ENCODE data around the gene NARS2. TPM values are rescaled to one million over a fixed set of nuclear protein-coding genes. Genes with fewer than 3 reads are reported as not detected.

NARS2 gene
- total RNA-seq, 4 donors from 2014 or later, result 6.4 to 15.1 (median 10.4) TPM

DNA sequence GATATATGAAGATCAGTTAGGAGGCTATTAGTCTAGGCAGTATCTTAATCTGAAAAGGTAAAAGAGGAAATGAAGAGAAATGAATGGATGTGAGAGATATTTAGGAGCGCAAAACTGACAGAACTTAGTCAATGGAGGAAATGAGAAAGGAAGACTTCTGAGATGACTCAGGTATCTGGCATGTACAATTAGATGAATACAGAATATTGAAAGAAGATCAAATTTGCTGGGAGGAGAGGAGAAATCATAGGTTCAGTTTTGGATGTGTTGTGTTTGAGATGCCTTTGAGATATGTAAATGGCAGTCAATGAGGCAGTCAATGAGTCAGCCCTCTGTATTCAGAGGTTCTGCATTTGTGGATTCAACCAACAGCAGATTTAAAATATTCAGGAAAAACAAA is 114.2 kb downstream of the NARS2 start:
- TF ChIP-seq POLR2A (IDR thresholded peaks at IDR 0.05), result no peak
- TF ChIP-seq POLR2AphosphoS5 (IDR thresholded peaks at IDR 0.05), result no peak
- TF ChIP-seq EP300 (IDR thresholded peaks at IDR 0.05; ENCODE audit: low read depth), result no peak
- TF ChIP-seq, protein P1, sequence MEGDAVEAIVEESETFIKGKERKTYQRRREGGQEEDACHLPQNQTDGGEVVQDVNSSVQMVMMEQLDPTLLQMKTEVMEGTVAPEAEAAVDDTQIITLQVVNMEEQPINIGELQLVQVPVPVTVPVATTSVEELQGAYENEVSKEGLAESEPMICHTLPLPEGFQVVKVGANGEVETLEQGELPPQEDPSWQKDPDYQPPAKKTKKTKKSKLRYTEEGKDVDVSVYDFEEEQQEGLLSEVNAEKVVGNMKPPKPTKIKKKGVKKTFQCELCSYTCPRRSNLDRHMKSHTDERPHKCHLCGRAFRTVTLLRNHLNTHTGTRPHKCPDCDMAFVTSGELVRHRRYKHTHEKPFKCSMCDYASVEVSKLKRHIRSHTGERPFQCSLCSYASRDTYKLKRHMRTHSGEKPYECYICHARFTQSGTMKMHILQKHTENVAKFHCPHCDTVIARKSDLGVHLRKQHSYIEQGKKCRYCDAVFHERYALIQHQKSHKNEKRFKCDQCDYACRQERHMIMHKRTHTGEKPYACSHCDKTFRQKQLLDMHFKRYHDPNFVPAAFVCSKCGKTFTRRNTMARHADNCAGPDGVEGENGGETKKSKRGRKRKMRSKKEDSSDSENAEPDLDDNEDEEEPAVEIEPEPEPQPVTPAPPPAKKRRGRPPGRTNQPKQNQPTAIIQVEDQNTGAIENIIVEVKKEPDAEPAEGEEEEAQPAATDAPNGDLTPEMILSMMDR (IDR thresholded peaks at IDR 0.05), result no peak
- Histone ChIP-seq H3K27me3 (no peaks in the 10 kb centered on the region), H3K27ac (no peak overlapping the region), H3K9me3 (no peaks in the 10 kb centered on the region), H3K4me1 (no peaks in the 10 kb centered on the region), H3K36me3 (no peaks in the 10 kb centered on the region), H3K4me3 (no peak overlapping the region)
- intact Hi-C loops (cut with DNase I; ENCODE audit: low total_unique reads), result no loop called here
- no peak for DNase-seq
- WGBS, 2 donors (ENCODE audit: low coverage in 1 of 2), result 78 to 81% methylated on average over 1 of the region's 1 CpG
- in situ Hi-C loops (cut with MboI; ENCODE audit: low pct_ligation_motif_present in 1 of 4, low pct_unique_long_range_greater_than_20kb in 1 of 4, low sequenced_read_pairs in 3 of 4), result no loop called here

DNA sequence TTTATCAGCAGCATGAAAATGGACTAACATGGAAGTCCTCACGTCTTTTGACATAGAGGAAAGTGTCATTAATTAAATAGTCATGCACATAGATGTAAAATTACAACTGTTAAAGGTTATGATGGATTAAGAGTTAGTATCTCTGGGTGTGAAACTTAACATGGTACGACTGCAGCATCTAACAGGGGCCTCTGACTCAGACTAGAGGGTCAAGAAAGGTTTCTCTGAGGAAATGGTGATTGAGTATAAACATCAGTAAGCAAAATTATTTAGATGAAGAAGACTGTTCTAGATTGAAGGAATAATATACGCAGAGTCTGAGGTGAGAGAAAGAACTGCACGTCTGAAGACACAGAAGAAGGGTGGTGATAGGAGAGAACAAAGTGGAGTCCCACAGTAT is 114.9 kb downstream of the NARS2 start:
- H3K27ac ChIP-seq, result no peak overlapping the region
- no peaks in the 10 kb centered on the region for H3K4me1 ChIP-seq
- no peaks in the 10 kb centered on the region for H3K27me3 ChIP-seq
- H3K4me3 ChIP-seq, result no peak overlapping the region
- DNase-seq, result no peak
- intact Hi-C loops (cut with DNase I; ENCODE audit: low total_unique reads) (no loop called here), in situ Hi-C loops (cut with MboI; ENCODE audit: low pct_ligation_motif_present in 1 of 4, low pct_unique_long_range_greater_than_20kb in 1 of 4, low sequenced_read_pairs in 3 of 4) (no loop called here)
- TF ChIP-seq EP300 (IDR thresholded peaks at IDR 0.05; ENCODE audit: low read depth) (no peak), POLR2AphosphoS5 (IDR thresholded peaks at IDR 0.05) (no peak), POLR2A (IDR thresholded peaks at IDR 0.05) (no peak)
- TF ChIP-seq, protein P1 (IDR thresholded peaks at IDR 0.05), result no peak
- WGBS, 2 donors (ENCODE audit: low coverage in 1 of 2), result 89% methylated on average over 3 to 4 of the region's 4 CpGs
- H3K9me3 ChIP-seq, result no peaks in the 10 kb centered on the region
- no peaks in the 10 kb centered on the region for H3K36me3 ChIP-seq

GRCh38 chr11:78457448-78457847 is 117.2 kb downstream of the NARS2 start:
- Histone ChIP-seq H3K4me1 (no peaks in the 10 kb centered on the region), H3K4me3 (no peak overlapping the region), H3K27me3 (no peaks in the 10 kb centered on the region), H3K9me3 (no peaks in the 10 kb centered on the region), H3K27ac (no peak overlapping the region), H3K36me3 (no peaks in the 10 kb centered on the region)
- in situ Hi-C loops (cut with MboI; ENCODE audit: low pct_ligation_motif_present in 1 of 4, low pct_unique_long_range_greater_than_20kb in 1 of 4, low sequenced_read_pairs in 3 of 4) (no loop called here), intact Hi-C loops (cut with DNase I; ENCODE audit: low total_unique reads) (no loop called here)
- 70 to 83% methylated on average over 2 of the region's 2 CpGs for WGBS, 2 donors (ENCODE audit: low coverage in 1 of 2)
- DNase-seq, result no peak
- no peak for TF ChIP-seq POLR2AphosphoS5 (IDR thresholded peaks at IDR 0.05)
- TF ChIP-seq, protein P1 (IDR thresholded peaks at IDR 0.05), result no peak
- no peak for TF ChIP-seq EP300 (IDR thresholded peaks at IDR 0.05; ENCODE audit: low read depth)
- TF ChIP-seq POLR2A (IDR thresholded peaks at IDR 0.05), result no peak

DNA sequence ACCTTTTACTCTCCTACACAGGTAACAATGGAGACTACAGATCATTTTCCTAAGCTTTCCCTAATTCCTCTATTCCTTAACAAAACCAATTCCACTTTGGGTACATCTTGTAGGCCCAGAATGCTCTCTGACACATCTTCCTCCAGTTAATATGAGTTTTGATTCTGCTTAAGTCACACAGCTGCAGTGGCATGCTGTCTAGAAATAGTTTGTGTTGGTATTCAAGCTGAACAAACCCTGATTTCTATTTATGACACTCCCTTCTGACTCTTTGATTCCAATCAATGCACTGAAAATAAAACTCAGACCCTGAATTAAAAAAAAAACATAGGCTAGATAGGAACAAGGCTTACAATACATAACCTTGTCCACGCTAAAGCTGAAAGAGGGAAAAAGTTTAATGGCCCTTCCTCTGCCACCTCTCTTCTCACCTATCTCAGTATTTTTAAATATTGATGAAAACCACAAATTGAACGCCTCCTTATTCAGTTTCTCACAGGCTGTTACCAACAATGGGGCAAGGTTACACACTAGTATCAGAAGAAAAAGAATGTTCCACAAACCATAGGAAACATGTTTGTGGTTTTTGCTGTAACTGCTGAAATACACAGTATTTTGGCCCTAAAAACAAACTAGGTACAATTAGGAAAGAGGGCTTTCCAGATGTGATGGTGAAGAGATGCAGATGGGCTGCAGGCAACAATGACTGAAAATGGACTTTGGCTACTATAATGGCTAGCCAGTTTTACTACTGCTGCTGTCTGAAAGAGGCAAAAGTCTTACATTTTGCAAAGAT is 121.3 kb downstream of the NARS2 start:
- no peak overlapping the region for H3K27ac ChIP-seq
- no peaks in the 10 kb centered on the region for H3K9me3 ChIP-seq
- peaks cover 0 to 16% (median 7%) of the 10 kb centered on the region in 4 donors for H3K4me1 ChIP-seq
- in situ Hi-C loops (cut with MboI; ENCODE audit: low pct_ligation_motif_present in 1 of 4, low pct_unique_long_range_greater_than_20kb in 1 of 4, low sequenced_read_pairs in 3 of 4), result no loop called here
- WGBS, 2 donors (ENCODE audit: low coverage in 1 of 2), result 72 to 80% methylated on average over 2 of the region's 2 CpGs
- intact Hi-C loops (cut with DNase I; ENCODE audit: low total_unique reads), result no loop called here
- H3K27me3 ChIP-seq, result no peaks in the 10 kb centered on the region
- no peak overlapping the region for H3K4me3 ChIP-seq
- H3K36me3 ChIP-seq, result no peaks in the 10 kb centered on the region
- TF ChIP-seq, protein P1 (IDR thresholded peaks at IDR 0.05), result no peak
- TF ChIP-seq POLR2AphosphoS5 (IDR thresholded peaks at IDR 0.05), result no peak
- TF ChIP-seq EP300 (IDR thresholded peaks at IDR 0.05; ENCODE audit: low read depth), result no peak
- no peak for TF ChIP-seq POLR2A (IDR thresholded peaks at IDR 0.05)
- no peak for DNase-seq

Measured in transverse colon (tissue), 4 donors.